MG63 (cell line): Measurements from ENCODE around the gene DEFB131A. TPM values are rescaled to one million over a fixed set of nuclear protein-coding genes. Genes with fewer than 3 reads are reported as not detected.
"Not testable (repeated sequence)": the region's sequence is repeated elsewhere in the genome, so short reads cannot be mapped to it uniquely, and the experiment has no call there.

Source experiments
- DNase-seq: peaks from one replicate; pipeline ENCODE4 v3.0.0-alpha.2; 2020
- H3K27me3 ChIP-seq: fragments of 250-450 bp; sonication (Bioruptor Pico); 2 replicates; pipeline ENCODE4 v1.5.1; 2020; ENCODE audit warnings: mild to moderate bottlenecking, moderate library complexity
- H3K36me3 ChIP-seq: fragments of 250-450 bp; sonication (Bioruptor Pico); 2 replicates; pipeline ENCODE4 v1.5.1; 2020; ENCODE audit warnings: mild to moderate bottlenecking, moderate library complexity
- H3K4me3 ChIP-seq: fragments of 250-450 bp; sonication (Bioruptor Pico); 2 replicates; pipeline ENCODE4 v1.5.1; 2020; ENCODE audit warnings: mild to moderate bottlenecking, moderate library complexity
- H3K9me3 ChIP-seq: fragments of 250-450 bp; sonication (Bioruptor Pico); 2 replicates; pipeline ENCODE4 v1.5.1; 2020; ENCODE audit warnings: mild to moderate bottlenecking, moderate library complexity
- total RNA-seq: library from RNA; depleted of rRNA; stranded (reverse); fragments of >200 nt; shearing (Covaris generic); gene quantifications from 2 replicates; pipeline ENCODE4 v1.2.3, GENCODE V29; 2014; ENCODE audit warnings: low replicate concordance; rRNA removed

DEFB131A gene
- total RNA-seq, 1 experiment from 2014 or later: not detected

GRCh38 chr4:9488796-9489195 is 44.6 kb downstream of the DEFB131A start:
- H3K9me3 ChIP-seq, DNase-seq, H3K27me3 ChIP-seq, H3K36me3 ChIP-seq, H3K4me3 ChIP-seq: not testable (repeated sequence)

- not testable (repeated sequence) for H3K9me3 ChIP-seq, H3K4me3 ChIP-seq, DNase-seq, H3K36me3 ChIP-seq, H3K27me3 ChIP-seq
Observed at GRCh38 chr4:9490496-9490895, 46.3 kb downstream of the DEFB131A start.

- H3K36me3 ChIP-seq: not testable (repeated sequence)
Observed at GRCh38 chr4:9490986-9491385, 46.8 kb downstream of the DEFB131A start.

GRCh38 chr4:9493589-9493988 is 49.4 kb downstream of the DEFB131A start:
- not testable (repeated sequence) for DNase-seq, H3K4me3 ChIP-seq, H3K27me3 ChIP-seq, H3K9me3 ChIP-seq, H3K36me3 ChIP-seq

More at GRCh38 chr4:9490986-9491385, 46.8 kb downstream of the DEFB131A start:
- DNase-seq, H3K9me3 ChIP-seq, H3K27me3 ChIP-seq, H3K4me3 ChIP-seq: not testable (repeated sequence)

GRCh38 chr4:9494256-9495035 is 50.2 kb downstream of the DEFB131A start:
- H3K4me3 ChIP-seq, H3K9me3 ChIP-seq, H3K27me3 ChIP-seq, H3K36me3 ChIP-seq, DNase-seq: not testable (repeated sequence)

- peak; percentile 46 for DNase-seq
- H3K36me3 ChIP-seq, H3K4me3 ChIP-seq, H3K9me3 ChIP-seq, H3K27me3 ChIP-seq: not testable (repeated sequence)
Observed at GRCh38 chr4:9495443-9495842, 51.2 kb downstream of the DEFB131A start.

- H3K27me3 ChIP-seq, H3K9me3 ChIP-seq, H3K4me3 ChIP-seq, H3K36me3 ChIP-seq, DNase-seq: not testable (repeated sequence)
Observed at GRCh38 chr4:9497575-9498467, 53.6 kb downstream of the DEFB131A start.

GRCh38 chr4:9498468-9499040 is 54.3 kb downstream of the DEFB131A start:
- not testable (repeated sequence) for H3K9me3 ChIP-seq, H3K36me3 ChIP-seq, DNase-seq, H3K4me3 ChIP-seq, H3K27me3 ChIP-seq

GRCh38 chr4:9499974-9500487 is 55.8 kb downstream of the DEFB131A start:
- not testable (repeated sequence) for DNase-seq, H3K36me3 ChIP-seq

More at GRCh38 chr4:9499974-9500487, 55.8 kb downstream of the DEFB131A start:
- H3K27me3 ChIP-seq, H3K4me3 ChIP-seq, H3K9me3 ChIP-seq: not testable (repeated sequence)

Other genes starting within 250 kb of the DEFB131A start
- gene USP17L10, start 233.8 kb upstream of the DEFB131A start, total RNA-seq: not detected in 2 replicates
- gene USP17L11, start 229.0 kb upstream of the DEFB131A start, total RNA-seq: not detected in 2 replicates
- not detected in 2 replicates for gene USP17L12, start 224.3 kb upstream of the DEFB131A start, total RNA-seq
- not detected in 2 replicates for gene USP17L13, start 219.5 kb upstream of the DEFB131A start, total RNA-seq
- gene USP17L15, start 210.0 kb upstream of the DEFB131A start, total RNA-seq: not detected in 2 replicates
- not detected in 2 replicates for gene USP17L17, start 200.5 kb upstream of the DEFB131A start, total RNA-seq
- not detected in 2 replicates for gene USP17L18, start 195.8 kb upstream of the DEFB131A start, total RNA-seq
- not detected in 2 replicates for gene USP17L19, start 191.0 kb upstream of the DEFB131A start, total RNA-seq
- gene USP17L20, start 186.3 kb upstream of the DEFB131A start, total RNA-seq: not detected in 2 replicates
- gene USP17L21, start 181.5 kb upstream of the DEFB131A start, total RNA-seq: not detected in 2 replicates
- not detected in 2 replicates for gene USP17L22, start 176.8 kb upstream of the DEFB131A start, total RNA-seq
- gene USP17L24, start 119.2 kb upstream of the DEFB131A start, total RNA-seq: not detected in 2 replicates
- not detected in 2 replicates for gene USP17L25, start 114.5 kb upstream of the DEFB131A start, total RNA-seq
- gene USP17L26, start 109.8 kb upstream of the DEFB131A start, total RNA-seq: not detected in 2 replicates
- not detected in 2 replicates for gene USP17L5, start 105.0 kb upstream of the DEFB131A start, total RNA-seq
- gene USP17L27, start 100.3 kb upstream of the DEFB131A start, total RNA-seq: not detected in 2 replicates
- not detected in 2 replicates for gene USP17L28, start 95.5 kb upstream of the DEFB131A start, total RNA-seq
- gene USP17L29, start 90.8 kb upstream of the DEFB131A start, total RNA-seq: not detected in 2 replicates
- not detected in 2 replicates for gene USP17L30, start 81.3 kb upstream of the DEFB131A start, total RNA-seq